Smooth muscle cell (in vitro differentiated cells): ENCODE data around the gene PTPRN2. TPM values are rescaled to one million over a fixed set of nuclear protein-coding genes. Genes with fewer than 3 reads are reported as not detected.

Source experiments
- DNase-seq: peaks from one replicate; lab custom pipeline; 2025; ENCODE audit not compliant: unreplicated experiment; lab: John Stamatoyannopoulos, UW
- H2AFZ ChIP-seq: fragments of 200-600 bp; sonication (generic); 2 replicates; pipeline ENCODE4 v1.6.0; 2016; ENCODE audit warnings: antibody characterized with exemption, low read depth, mild to moderate bottlenecking
- H3F3A ChIP-seq: fragments of 200-600 bp; sonication (generic); 2 replicates; pipeline ENCODE4 v1.6.0; 2017; ENCODE audit warnings: antibody characterized with exemption, low read depth
- H3K27ac ChIP-seq: fragments of 200-600 bp; sonication (generic); 2 replicates; pipeline ENCODE4 v1.5.1; 2016; ENCODE audit warnings: low read depth, mild to moderate bottlenecking
- H3K27me3 ChIP-seq: fragments of 200-600 bp; sonication (generic); 2 replicates; pipeline ENCODE4 v1.6.1; 2016; ENCODE audit warnings: low read depth, mild to moderate bottlenecking
- H3K36me3 ChIP-seq: fragments of 200-600 bp; sonication (generic); 2 replicates; pipeline ENCODE4 v1.5.1; 2016; ENCODE audit warnings: low read depth
- H3K4me1 ChIP-seq: fragments of 200-600 bp; sonication (generic); 2 replicates; pipeline ENCODE4 v1.5.1; 2016; ENCODE audit warnings: low read depth
- H3K4me2 ChIP-seq: fragments of 200-600 bp; sonication (generic); 2 replicates; pipeline ENCODE4 v1.6.0; 2016; ENCODE audit warnings: mild to moderate bottlenecking
- H3K4me3 ChIP-seq: fragments of 200-600 bp; sonication (generic); 2 replicates; pipeline ENCODE4 v1.5.1; 2016; ENCODE audit warnings: mild to moderate bottlenecking
- H3K79me2 ChIP-seq: fragments of 200-600 bp; sonication (generic); 2 replicates; pipeline ENCODE4 v1.6.0; 2016; ENCODE audit warnings: low read depth, mild to moderate bottlenecking
- H3K9ac ChIP-seq: fragments of 200-600 bp; sonication (generic); 2 replicates; pipeline ENCODE4 v1.6.0; 2016; ENCODE audit warnings: low read depth
- H3K9me3 ChIP-seq: fragments of 200-600 bp; sonication (generic); replicated peaks from 2 replicates; pipeline ENCODE4 v1.5.1; 2016; ENCODE audit warnings: low read depth
- H4K20me1 ChIP-seq: fragments of 200-600 bp; sonication (generic); 2 replicates; pipeline ENCODE4 v1.6.0; 2016; ENCODE audit warnings: low read depth
- WGBS: methylation state at CpG from one replicate; pipeline ENCODE4 v1.1.7; 2016; ENCODE audit warnings: low lambda C conversion rate; 5-methylcytosine and 5-hydroxymethylcytosine counted together
- polyA plus RNA-seq: library from polyadenylated mRNA; unstranded; fragments of >200 nt; fragmentation: Nextera tagmentation; extraction: Ambion mirVana; gene quantifications from 2 replicates; pipeline ENCODE4 v1.2.1, GENCODE V29; 2016
- total RNA-seq: library from RNA; depleted of rRNA; stranded (reverse); fragments of >200 nt; gene quantifications from 2 replicates; pipeline ENCODE4 v1.2.3, GENCODE V29; 2014
- TF ChIP-seq, protein P1 (sequence below): fragments of 200-600 bp; sonication (generic); IDR thresholded peaks from 2 replicates; pipeline ENCODE4 v1.5.1; 2017; ENCODE audit warnings: borderline replicate concordance, mild to moderate bottlenecking, antibody characterized with exemption; ENCODE audit not compliant: insufficient read depth, poor library complexity, severe bottlenecking

Gene PTPRN2
- total and polyA plus RNA-seq, 2 experiments from 2014 or later: 0.09 to 0.87 TPM

DNA sequence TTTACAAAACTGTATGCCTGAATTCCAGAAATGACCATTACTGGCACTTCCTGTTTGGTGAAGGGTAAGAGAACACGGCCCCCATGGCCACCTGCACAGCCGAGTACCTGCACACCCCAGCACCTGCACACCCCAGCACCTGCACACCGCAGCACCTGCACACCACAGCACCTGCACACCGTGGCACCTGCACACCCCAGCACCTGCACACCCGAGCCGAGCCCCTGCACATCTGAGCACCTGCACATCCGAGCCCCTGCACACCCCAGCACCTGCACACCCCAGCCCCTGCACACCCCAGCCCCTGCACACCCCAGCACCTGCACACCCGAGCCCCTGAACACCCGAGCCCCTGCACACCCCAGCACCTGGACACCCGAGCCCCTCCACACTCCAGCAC lies 1007.3 kb downstream of the PTPRN2 start:
- DNase-seq: no peak
- no peak overlapping the region for H3K27ac ChIP-seq
- no peaks in the 10 kb centered on the region for H4K20me1 ChIP-seq
- TF ChIP-seq, protein P1, sequence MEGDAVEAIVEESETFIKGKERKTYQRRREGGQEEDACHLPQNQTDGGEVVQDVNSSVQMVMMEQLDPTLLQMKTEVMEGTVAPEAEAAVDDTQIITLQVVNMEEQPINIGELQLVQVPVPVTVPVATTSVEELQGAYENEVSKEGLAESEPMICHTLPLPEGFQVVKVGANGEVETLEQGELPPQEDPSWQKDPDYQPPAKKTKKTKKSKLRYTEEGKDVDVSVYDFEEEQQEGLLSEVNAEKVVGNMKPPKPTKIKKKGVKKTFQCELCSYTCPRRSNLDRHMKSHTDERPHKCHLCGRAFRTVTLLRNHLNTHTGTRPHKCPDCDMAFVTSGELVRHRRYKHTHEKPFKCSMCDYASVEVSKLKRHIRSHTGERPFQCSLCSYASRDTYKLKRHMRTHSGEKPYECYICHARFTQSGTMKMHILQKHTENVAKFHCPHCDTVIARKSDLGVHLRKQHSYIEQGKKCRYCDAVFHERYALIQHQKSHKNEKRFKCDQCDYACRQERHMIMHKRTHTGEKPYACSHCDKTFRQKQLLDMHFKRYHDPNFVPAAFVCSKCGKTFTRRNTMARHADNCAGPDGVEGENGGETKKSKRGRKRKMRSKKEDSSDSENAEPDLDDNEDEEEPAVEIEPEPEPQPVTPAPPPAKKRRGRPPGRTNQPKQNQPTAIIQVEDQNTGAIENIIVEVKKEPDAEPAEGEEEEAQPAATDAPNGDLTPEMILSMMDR: no peak
- no peak overlapping the region for H3K4me3 ChIP-seq
- H3K79me2 ChIP-seq: no peaks in the 10 kb centered on the region
- peaks cover 12% of the 10 kb centered on the region for H3K27me3 ChIP-seq
- H3K36me3 ChIP-seq: no peaks in the 10 kb centered on the region
- H3K4me1 ChIP-seq: no peaks in the 10 kb centered on the region
- WGBS: 89% methylated on average over 7 of the region's 10 CpGs
- H3K9me3 ChIP-seq: no peaks in the 10 kb centered on the region
- H3F3A ChIP-seq: no peaks in the 10 kb centered on the region
- no peak overlapping the region for H3K4me2 ChIP-seq
- no peak overlapping the region for H2AFZ ChIP-seq
- no peak overlapping the region for H3K9ac ChIP-seq

DNA sequence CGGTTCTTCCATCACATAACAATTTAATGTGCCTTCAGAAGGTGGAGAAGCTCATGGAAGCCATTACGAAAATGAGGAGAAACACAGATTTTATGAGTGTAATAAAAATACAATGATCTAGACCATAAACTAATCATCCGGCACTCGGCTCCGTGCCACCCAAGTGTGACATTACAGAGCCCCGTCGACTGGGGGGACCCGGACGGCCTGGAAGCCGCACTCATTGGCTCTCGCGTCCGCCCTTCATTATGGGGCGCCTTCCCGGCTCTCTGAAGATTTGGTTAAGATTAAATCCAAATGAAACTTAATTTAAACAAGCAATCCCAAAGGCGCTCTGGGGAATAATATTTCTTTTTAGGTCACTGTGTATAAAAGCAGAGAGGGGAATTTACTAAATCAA lies 1008.2 kb downstream of the PTPRN2 start:
- H3K4me2 ChIP-seq: no peak overlapping the region
- DNase-seq: no peak
- H3K27ac ChIP-seq: no peak overlapping the region
- TF ChIP-seq, protein P1: no peak
- H3K79me2 ChIP-seq: no peaks in the 10 kb centered on the region
- no peaks in the 10 kb centered on the region for H3K4me1 ChIP-seq
- no peaks in the 10 kb centered on the region for H3F3A ChIP-seq
- H4K20me1 ChIP-seq: no peaks in the 10 kb centered on the region
- H3K27me3 ChIP-seq: peaks cover 12% of the 10 kb centered on the region
- H3K9me3 ChIP-seq: no peaks in the 10 kb centered on the region
- no peak overlapping the region for H2AFZ ChIP-seq
- H3K4me3 ChIP-seq: no peak overlapping the region
- 90% methylated on average over 16 of the region's 16 CpGs for WGBS
- H3K36me3 ChIP-seq: no peaks in the 10 kb centered on the region
- H3K9ac ChIP-seq: no peak overlapping the region

DNA sequence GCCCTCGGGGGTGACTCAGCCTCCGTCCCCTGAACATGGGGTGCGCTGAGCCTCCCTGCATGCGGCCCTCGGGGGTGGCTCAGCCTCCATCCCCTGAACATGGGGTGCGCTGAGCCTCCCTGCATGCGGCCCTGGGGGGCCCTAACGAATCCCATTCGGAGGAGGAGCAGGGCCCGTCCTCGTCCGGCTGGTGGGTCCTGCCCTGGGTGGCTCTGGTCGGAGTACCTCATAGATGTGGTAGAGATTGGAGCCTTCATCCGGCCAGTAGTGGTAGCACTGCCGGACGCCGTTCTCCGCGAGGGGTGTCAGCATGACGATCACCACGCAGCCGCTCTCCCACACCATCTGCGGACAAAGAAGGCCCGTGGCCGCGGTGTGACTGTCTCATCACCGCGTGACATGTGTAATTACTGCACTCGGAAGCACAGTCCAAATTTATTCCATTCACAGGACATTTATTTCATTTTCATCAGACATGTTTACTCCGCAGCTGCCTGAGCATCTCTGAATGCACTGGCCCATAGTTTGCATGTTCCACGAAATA lies 1009.8 kb downstream of the PTPRN2 start:
- TF ChIP-seq, protein P1: no peak
- Histone ChIP-seq H3K27ac (no peak overlapping the region), H3K79me2 (no peaks in the 10 kb centered on the region), H3K27me3 (peaks cover 12% of the 10 kb centered on the region), H3F3A (no peaks in the 10 kb centered on the region), H3K36me3 (no peaks in the 10 kb centered on the region), H3K9ac (no peak overlapping the region), H2AFZ (no peak overlapping the region), H3K9me3 (no peaks in the 10 kb centered on the region), H3K4me2 (no peak overlapping the region), H3K4me3 (no peak overlapping the region), H3K4me1 (no peaks in the 10 kb centered on the region), H4K20me1 (no peaks in the 10 kb centered on the region)
- whole genome bisulfite sequencing: 94% methylated on average over 31 of the region's 31 CpGs
- no peak for DNase-seq

DNA sequence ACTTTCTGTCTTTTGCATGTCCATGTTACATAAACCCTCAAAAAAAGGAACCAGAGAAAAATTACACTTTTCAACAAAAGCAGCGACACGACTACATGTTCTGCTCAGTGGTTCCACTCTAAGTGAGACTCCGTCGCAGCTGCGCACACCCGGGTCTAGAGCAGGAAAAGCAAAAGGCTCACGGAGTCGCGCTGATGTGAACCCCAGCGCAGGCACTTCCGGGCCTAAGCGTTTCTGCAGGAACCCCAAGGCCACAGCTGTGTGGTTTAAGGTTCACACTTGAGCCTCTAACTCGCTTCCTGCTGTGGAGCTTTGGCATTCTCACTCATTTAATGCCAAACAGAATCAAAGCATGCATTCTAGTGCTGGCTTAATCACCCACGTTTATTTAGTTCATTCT lies 1010.6 kb downstream of the PTPRN2 start:
- H3K9ac ChIP-seq: no peak overlapping the region
- no peaks in the 10 kb centered on the region for H3F3A ChIP-seq
- H3K27me3 ChIP-seq: peaks cover 12% of the 10 kb centered on the region
- no peak for DNase-seq
- no peaks in the 10 kb centered on the region for H3K4me1 ChIP-seq
- H3K36me3 ChIP-seq: no peaks in the 10 kb centered on the region
- no peak overlapping the region for H3K27ac ChIP-seq
- no peak overlapping the region for H3K4me2 ChIP-seq
- no peaks in the 10 kb centered on the region for H4K20me1 ChIP-seq
- no peaks in the 10 kb centered on the region for H3K9me3 ChIP-seq
- H3K79me2 ChIP-seq: no peaks in the 10 kb centered on the region
- TF ChIP-seq, protein P1: no peak
- no peak overlapping the region for H3K4me3 ChIP-seq
- no peak overlapping the region for H2AFZ ChIP-seq
- 88% methylated on average over 14 of the region's 14 CpGs for WGBS
